HepG2 (cell line): ENCODE measurements around the gene XXYLT1. TPM values are rescaled to one million over a fixed set of nuclear protein-coding genes. Genes with fewer than 3 reads are reported as not detected.

Source experiments
- FOSL1 ChIP-seq: sonication (generic); formaldehyde crosslinking; IDR thresholded peaks from 2 replicates; pipeline ENCODE4 v1.9.0; 2021; ENCODE audit warnings: missing genetic modification reagents, borderline replicate concordance
- HES4 ChIP-seq: sonication (generic); formaldehyde crosslinking; IDR thresholded peaks from 2 replicates; pipeline ENCODE4 v1.9.0; 2021; ENCODE audit warnings: mild to moderate bottlenecking, missing genetic modification reagents, borderline replicate concordance
- ISL2 ChIP-seq: sonication (generic); formaldehyde crosslinking; IDR thresholded peaks from 2 replicates; pipeline ENCODE4 v1.5.0; 2020; ENCODE audit warnings: missing genetic modification reagents
- RELA ChIP-seq: sonication (generic); formaldehyde crosslinking; IDR thresholded peaks from 2 replicates; pipeline ENCODE4 v1.4.0; 2020; ENCODE audit warnings: missing genetic modification reagents
- RXRA ChIP-seq: sonication (generic); formaldehyde crosslinking; IDR thresholded peaks from 2 replicates; pipeline ENCODE4 v1.5.1; 2020; ENCODE audit warnings: missing genetic modification reagents
- RXRB ChIP-seq: IDR thresholded peaks from 2 replicates; pipeline ENCODE4 v1.6.1; 2016; ENCODE audit warnings: borderline replicate concordance, missing genetic modification reagents, missing compliant biosample characterization
- SMARCC2 ChIP-seq: fragments of 450-650 bp; IDR thresholded peaks from 2 replicates; pipeline ENCODE4 v1.6.1; 2017; ENCODE audit warnings: antibody characterized with exemption, mild to moderate bottlenecking
- XBP1 ChIP-seq: sonication (generic); formaldehyde crosslinking; IDR thresholded peaks from 2 replicates; pipeline ENCODE4 v1.5.0; 2020; ENCODE audit warnings: missing genetic modification reagents
- ZKSCAN1 ChIP-seq: fragments of 150-350 bp; IDR thresholded peaks from 2 replicates; pipeline ENCODE4 v1.6.1; 2014; ENCODE audit warnings: low read length
- ZNF232 ChIP-seq: sonication (generic); formaldehyde crosslinking; IDR thresholded peaks from 2 replicates; pipeline ENCODE4 v1.4.0; 2020; ENCODE audit warnings: missing genetic modification reagents, borderline replicate concordance
- ZNF33A ChIP-seq: sonication (generic); formaldehyde crosslinking; IDR thresholded peaks from 2 replicates; pipeline ENCODE4 v1.5.1; 2020; ENCODE audit warnings: missing genetic modification reagents, mild to moderate bottlenecking, moderate library complexity, borderline replicate concordance
- ZNF430 ChIP-seq: sonication (generic); formaldehyde crosslinking; IDR thresholded peaks from 2 replicates; pipeline ENCODE4 v1.9.0; 2021; ENCODE audit warnings: mild to moderate bottlenecking, missing genetic modification reagents
- ZNF484 ChIP-seq: sonication (generic); formaldehyde crosslinking; IDR thresholded peaks from 2 replicates; pipeline ENCODE4 v1.5.1; 2020; ENCODE audit warnings: mild to moderate bottlenecking, low read depth, missing genetic modification reagents, borderline replicate concordance
- ZSCAN22 ChIP-seq: sonication (generic); formaldehyde crosslinking; IDR thresholded peaks from 2 replicates; pipeline ENCODE4 v1.4.0; 2020; ENCODE audit warnings: mild to moderate bottlenecking, missing genetic modification reagents
- polyA plus RNA-seq, 8 experiments: library from polyadenylated mRNA; depleted of rRNA in 3 of 8; stranded (reverse) in 7 of 8; unstranded in 1 of 8; fragments of >200 nt; fragmentation: Illumina TruSeq in 4 of 8; extraction: Trizol in 4 of 8; gene quantifications; 2 replicates each; pipeline versions ENCODE4 v1.2.1 to v1.2.3, GENCODE V29; 2011 to 2016; ENCODE audit warnings: low read depth in 4 of 8, missing spikeins in 1 of 8, mixed read lengths in 1 of 8; ENCODE audit not compliant: insufficient read depth in 1 of 8
- total RNA-seq, 5 experiments: library from RNA; depleted of rRNA; stranded (reverse); fragments of >200 nt; fragmentation: Illumina TruSeq; extraction: Trizol; gene quantifications; 2 replicates each; pipeline ENCODE4 v1.2.3, GENCODE V29; 2016; ENCODE audit warnings: low read depth in 1 of 5
- TF ChIP-seq, protein P1 (sequence below): sonication (generic); formaldehyde crosslinking; IDR thresholded peaks from 2 replicates; pipeline ENCODE4 v1.4.0; 2020; ENCODE audit warnings: missing genetic modification reagents
- TF ChIP-seq, protein P2 (sequence below): sonication (generic); formaldehyde crosslinking; IDR thresholded peaks from 2 replicates; pipeline ENCODE4 v1.4.0; 2020; ENCODE audit warnings: missing genetic modification reagents
- TF ChIP-seq, protein P3 (sequence below): sonication (generic); formaldehyde crosslinking; IDR thresholded peaks from 2 replicates; pipeline ENCODE4 v1.5.1; 2020; ENCODE audit warnings: missing genetic modification reagents, mild to moderate bottlenecking, borderline replicate concordance
- TF ChIP-seq, protein P4 (sequence below): sonication (generic); formaldehyde crosslinking; IDR thresholded peaks from 2 replicates; pipeline ENCODE4 v1.8.0; 2022; ENCODE audit warnings: missing genetic modification reagents, mild to moderate bottlenecking, moderate library complexity, borderline replicate concordance
- TF ChIP-seq, protein P5 (sequence below): sonication (generic); formaldehyde crosslinking; IDR thresholded peaks from 2 replicates; pipeline ENCODE4 v1.4.0; 2020; ENCODE audit warnings: missing genetic modification reagents

The XXYLT1 gene
- total and polyA plus RNA-seq, 2 of the 13 experiments (the other 11 are each of a cell fraction or from before 2014, with no cell fraction given): 17.7 to 19.0 TPM

DNA sequence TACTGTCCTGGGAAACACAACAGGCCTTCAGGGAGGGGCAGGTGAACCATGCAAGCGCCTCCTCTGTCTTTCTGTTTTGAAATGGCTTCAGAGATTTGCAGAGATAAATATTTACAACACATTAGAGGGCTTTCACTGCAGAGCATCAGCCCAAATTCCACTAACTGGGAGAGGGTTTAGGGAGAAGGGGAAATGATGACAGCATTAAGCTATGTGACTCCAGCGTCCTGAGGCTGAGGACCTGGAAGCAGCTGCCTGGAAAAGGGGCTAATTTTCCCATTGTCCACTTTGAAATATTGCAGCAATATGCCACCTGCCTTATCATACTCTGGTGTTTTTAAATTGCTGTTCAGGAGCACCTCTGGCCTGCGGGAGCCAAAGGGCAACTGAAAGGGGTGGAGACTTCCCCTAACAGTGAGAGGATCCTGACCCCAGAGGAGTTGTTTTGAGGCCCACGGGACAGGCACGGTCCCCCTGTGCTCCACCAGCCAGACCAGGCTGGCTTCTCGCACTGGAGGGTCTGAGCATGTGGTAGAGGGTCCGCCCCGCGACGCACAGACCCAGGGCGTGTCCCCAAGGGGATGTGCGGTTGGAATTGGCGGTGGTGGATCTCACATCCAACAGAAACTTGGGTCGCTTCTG lies 110.6 kb downstream of the XXYLT1 start (continued):
- TF ChIP-seq, protein P1, sequence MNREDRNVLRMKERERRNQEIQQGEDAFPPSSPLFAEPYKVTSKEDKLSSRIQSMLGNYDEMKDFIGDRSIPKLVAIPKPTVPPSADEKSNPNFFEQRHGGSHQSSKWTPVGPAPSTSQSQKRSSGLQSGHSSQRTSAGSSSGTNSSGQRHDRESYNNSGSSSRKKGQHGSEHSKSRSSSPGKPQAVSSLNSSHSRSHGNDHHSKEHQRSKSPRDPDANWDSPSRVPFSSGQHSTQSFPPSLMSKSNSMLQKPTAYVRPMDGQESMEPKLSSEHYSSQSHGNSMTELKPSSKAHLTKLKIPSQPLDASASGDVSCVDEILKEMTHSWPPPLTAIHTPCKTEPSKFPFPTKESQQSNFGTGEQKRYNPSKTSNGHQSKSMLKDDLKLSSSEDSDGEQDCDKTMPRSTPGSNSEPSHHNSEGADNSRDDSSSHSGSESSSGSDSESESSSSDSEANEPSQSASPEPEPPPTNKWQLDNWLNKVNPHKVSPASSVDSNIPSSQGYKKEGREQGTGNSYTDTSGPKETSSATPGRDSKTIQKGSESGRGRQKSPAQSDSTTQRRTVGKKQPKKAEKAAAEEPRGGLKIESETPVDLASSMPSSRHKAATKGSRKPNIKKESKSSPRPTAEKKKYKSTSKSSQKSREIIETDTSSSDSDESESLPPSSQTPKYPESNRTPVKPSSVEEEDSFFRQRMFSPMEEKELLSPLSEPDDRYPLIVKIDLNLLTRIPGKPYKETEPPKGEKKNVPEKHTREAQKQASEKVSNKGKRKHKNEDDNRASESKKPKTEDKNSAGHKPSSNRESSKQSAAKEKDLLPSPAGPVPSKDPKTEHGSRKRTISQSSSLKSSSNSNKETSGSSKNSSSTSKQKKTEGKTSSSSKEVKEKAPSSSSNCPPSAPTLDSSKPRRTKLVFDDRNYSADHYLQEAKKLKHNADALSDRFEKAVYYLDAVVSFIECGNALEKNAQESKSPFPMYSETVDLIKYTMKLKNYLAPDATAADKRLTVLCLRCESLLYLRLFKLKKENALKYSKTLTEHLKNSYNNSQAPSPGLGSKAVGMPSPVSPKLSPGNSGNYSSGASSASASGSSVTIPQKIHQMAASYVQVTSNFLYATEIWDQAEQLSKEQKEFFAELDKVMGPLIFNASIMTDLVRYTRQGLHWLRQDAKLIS (CRISPR knock-in tag): no peak
- TF ChIP-seq ZNF232 (CRISPR knock-in tag): peak; percentile 38; the same call in 1 of the 2 replicates
- TF ChIP-seq HES4 (CRISPR knock-in tag): no peak
- TF ChIP-seq, protein P2, sequence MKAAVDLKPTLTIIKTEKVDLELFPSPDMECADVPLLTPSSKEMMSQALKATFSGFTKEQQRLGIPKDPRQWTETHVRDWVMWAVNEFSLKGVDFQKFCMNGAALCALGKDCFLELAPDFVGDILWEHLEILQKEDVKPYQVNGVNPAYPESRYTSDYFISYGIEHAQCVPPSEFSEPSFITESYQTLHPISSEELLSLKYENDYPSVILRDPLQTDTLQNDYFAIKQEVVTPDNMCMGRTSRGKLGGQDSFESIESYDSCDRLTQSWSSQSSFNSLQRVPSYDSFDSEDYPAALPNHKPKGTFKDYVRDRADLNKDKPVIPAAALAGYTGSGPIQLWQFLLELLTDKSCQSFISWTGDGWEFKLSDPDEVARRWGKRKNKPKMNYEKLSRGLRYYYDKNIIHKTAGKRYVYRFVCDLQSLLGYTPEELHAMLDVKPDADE (CRISPR knock-in tag): no peak
- TF ChIP-seq ZKSCAN1: no peak
- peak; percentile 47; the same call in 1 of the 2 replicates for TF ChIP-seq FOSL1 (CRISPR knock-in tag)
- TF ChIP-seq RXRA (CRISPR knock-in tag): peak; percentile 57
- TF ChIP-seq, protein P3, sequence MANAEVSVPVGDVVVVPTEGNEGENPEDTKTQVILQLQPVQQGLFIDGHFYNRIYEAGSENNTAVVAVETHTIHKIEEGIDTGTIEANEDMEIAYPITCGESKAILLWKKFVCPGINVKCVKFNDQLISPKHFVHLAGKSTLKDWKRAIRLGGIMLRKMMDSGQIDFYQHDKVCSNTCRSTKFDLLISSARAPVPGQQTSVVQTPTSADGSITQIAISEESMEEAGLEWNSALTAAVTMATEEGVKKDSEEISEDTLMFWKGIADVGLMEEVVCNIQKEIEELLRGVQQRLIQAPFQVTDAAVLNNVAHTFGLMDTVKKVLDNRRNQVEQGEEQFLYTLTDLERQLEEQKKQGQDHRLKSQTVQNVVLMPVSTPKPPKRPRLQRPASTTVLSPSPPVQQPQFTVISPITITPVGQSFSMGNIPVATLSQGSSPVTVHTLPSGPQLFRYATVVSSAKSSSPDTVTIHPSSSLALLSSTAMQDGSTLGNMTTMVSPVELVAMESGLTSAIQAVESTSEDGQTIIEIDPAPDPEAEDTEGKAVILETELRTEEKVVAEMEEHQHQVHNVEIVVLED (CRISPR knock-in tag): peak; percentile 55; the same call in 1 of the 2 replicates
- TF ChIP-seq ZSCAN22 (CRISPR knock-in tag): no peak
- no peak for TF ChIP-seq ZNF484 (CRISPR knock-in tag)
- TF ChIP-seq SMARCC2: no peak
- TF ChIP-seq RXRB (CRISPR knock-in tag): peak; percentile 67
- TF ChIP-seq, protein P4, sequence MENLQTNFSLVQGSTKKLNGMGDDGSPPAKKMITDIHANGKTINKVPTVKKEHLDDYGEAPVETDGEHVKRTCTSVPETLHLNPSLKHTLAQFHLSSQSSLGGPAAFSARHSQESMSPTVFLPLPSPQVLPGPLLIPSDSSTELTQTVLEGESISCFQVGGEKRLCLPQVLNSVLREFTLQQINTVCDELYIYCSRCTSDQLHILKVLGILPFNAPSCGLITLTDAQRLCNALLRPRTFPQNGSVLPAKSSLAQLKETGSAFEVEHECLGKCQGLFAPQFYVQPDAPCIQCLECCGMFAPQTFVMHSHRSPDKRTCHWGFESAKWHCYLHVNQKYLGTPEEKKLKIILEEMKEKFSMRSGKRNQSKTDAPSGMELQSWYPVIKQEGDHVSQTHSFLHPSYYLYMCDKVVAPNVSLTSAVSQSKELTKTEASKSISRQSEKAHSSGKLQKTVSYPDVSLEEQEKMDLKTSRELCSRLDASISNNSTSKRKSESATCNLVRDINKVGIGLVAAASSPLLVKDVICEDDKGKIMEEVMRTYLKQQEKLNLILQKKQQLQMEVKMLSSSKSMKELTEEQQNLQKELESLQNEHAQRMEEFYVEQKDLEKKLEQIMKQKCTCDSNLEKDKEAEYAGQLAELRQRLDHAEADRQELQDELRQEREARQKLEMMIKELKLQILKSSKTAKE: no peak
- peak; percentile 94 for TF ChIP-seq ISL2 (CRISPR knock-in tag)
- no peak for TF ChIP-seq XBP1 (CRISPR knock-in tag)
- TF ChIP-seq, protein P5, sequence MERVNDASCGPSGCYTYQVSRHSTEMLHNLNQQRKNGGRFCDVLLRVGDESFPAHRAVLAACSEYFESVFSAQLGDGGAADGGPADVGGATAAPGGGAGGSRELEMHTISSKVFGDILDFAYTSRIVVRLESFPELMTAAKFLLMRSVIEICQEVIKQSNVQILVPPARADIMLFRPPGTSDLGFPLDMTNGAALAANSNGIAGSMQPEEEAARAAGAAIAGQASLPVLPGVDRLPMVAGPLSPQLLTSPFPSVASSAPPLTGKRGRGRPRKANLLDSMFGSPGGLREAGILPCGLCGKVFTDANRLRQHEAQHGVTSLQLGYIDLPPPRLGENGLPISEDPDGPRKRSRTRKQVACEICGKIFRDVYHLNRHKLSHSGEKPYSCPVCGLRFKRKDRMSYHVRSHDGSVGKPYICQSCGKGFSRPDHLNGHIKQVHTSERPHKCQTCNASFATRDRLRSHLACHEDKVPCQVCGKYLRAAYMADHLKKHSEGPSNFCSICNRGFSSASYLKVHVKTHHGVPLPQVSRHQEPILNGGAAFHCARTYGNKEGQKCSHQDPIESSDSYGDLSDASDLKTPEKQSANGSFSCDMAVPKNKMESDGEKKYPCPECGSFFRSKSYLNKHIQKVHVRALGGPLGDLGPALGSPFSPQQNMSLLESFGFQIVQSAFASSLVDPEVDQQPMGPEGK (CRISPR knock-in tag): peak; percentile 77
- TF ChIP-seq ZNF33A: no peak
- 0 out of 2 replicates have a peak, but pooled peaks have one; percentile 20 for TF ChIP-seq ZNF430
- TF ChIP-seq RELA (CRISPR knock-in tag): no peak
